Measurements from ENCODE around the gene NBPF26.
"Not testable (repeated sequence)": the region's sequence is repeated elsewhere in the genome, so short reads cannot be mapped to it uniquely, and the experiment has no call there.

NBPF26 gene

GRCh38 chr1:120859615-120860234 lies 136.0 kb downstream of the NBPF26 start:
- not testable (repeated sequence) for DNase-seq

- not testable (repeated sequence) for DNase-seq
Measured at GRCh38 chr1:120878206-120878605, 154.5 kb downstream of the NBPF26 start.

GRCh38 chr1:120880056-120880455 lies 156.3 kb downstream of the NBPF26 start:
- DNase-seq, result not testable (repeated sequence)

GRCh38 chr1:120881934-120882333 lies 158.2 kb downstream of the NBPF26 start:
- not testable (repeated sequence) for DNase-seq
